ENCODE results near the gene MFGE8.

The MFGE8 gene

GRCh38 chr15:88897456-88898194 is 15.6 kb downstream of the MFGE8 start:
- peak; percentile 24 for DNase-seq

- no peak for DNase-seq
Measured at GRCh38 chr15:88897142-88897455, 16.1 kb downstream of the MFGE8 start.

DNA sequence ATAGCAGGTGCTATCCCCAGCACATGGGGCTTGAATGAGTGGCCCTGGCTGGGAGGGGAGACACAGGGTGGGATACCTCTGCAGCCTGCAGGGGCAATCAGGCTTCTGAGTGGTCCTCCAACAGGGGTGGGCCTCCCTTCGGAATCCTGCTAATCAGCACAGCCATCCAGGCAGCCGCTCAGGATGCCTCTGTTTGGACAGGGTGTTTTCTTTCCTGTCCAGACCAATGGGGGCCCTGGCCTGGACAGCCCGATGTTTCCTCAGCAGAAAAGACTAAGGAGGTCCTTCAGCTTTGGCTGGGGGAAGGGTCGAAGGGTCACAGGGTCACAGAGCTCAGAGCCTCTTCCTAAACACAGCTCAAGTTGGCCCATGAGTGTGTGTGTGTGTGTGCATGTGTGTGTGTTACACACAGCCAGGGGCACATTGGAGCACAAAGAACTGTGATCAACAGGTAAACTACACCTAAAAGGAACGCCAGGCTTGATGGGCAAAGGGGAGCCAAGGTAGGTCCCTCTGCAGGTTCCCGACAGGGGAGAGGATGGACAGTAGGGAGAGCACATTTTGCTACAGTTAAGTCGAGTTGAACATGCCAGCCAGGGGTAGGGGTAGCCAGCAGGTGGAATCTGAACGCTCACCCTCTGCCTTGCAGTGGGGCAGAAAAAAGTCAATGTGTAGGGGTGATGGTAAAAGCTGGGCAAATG is 16.7 kb downstream of the MFGE8 start:
- DNase-seq = no peak

- DNase-seq = no peak
Measured at GRCh38 chr15:88894819-88895767, 18.1 kb downstream of the MFGE8 start, which contains the start of gene HAPLN3. Gene HAPLN3 (minus strand): TSS chr15:88895544. CDS start chr15:88887298, 8,246 bp downstream.

DNA sequence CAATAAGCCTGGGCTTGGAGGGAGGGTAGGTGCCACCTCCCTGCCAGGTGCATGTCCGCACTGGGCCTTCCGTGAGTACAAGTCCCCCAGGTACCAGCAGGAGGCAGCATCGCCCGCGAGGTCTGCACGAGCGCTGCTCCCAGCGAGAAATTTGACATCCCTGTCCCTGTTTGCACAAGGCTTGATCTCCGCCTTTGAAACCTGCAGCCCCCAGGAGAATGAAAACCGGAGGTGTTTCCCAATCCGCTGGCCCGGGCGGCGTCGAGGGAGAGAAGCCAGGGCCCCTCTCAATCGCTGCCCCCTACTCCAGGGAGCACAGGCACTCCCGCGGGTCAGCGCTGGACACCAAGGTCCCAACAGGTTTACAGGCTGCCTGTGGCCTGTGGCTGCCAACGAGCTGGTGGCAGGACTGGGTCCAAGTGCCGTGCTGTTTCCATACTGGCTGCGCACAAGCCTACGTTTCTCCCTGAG is 18.8 kb downstream of the MFGE8 start:
- DNase-seq = no peak

DNA sequence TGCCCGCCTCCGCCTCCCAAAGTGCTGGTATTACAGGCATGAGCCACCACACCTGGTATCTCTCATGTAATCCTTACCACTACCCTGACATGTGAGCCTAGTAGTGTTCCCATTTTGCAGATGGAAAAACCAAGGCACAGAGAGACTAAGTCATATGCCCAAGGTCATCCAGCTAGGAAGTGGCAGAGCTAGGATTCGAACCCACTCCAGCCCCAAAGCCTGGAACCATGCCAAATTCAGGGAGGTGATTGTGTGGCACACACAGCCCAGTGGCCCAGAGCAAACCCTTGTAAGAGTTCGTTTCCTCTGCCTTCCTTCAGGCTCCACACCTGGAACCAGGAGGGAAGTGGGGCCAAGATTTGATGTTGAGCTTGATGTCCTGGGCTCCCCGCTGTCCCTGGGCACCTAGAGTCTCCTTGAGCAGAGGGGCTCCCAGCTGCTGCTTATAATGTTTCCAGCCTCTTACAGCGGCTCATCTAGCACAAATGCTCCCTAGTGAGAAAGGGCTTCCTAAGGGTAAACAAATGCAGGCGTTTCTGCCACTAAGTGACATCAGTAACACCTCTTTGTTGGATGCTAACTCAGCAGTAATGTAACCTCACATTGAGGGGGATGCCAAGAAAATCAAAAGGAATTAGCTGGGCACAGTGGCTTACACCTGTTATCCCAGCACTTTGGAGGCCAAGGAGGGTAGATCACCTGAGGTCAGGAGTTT is 21.5 kb downstream of the MFGE8 start:
- DNase-seq = no peak

- no peak for DNase-seq
Measured at GRCh38 chr15:88890495-88890894, 22.7 kb downstream of the MFGE8 start.

GRCh38 chr15:88888719-88889118 is 24.5 kb downstream of the MFGE8 start:
- no peak for DNase-seq

DNA sequence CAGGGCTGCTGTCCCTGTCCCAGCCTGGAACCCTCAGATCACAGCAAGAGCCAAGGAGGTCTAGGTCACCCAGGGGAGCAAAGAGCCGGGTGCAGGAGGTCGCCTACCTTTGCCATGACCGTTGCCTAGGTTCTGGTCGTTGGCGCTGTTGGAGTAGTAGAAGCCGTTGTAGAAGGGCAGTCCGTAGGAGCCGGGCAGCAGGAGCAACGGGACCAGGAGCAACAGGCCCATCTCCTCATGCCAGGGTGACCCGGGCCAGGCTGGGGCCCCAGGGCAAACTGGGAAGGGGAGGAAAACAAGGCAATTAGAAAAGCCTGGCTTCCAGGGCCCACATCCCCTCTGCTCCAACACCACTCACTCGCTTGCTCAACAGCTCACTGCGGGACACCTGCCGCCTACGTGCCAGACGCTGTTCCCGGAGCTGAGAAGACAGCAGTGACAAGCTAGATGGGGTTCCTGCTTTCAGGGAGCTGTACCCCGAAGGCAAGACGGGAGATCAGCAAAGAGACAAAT is 26.1 kb downstream of the MFGE8 start:
- no peak for DNase-seq

DNA sequence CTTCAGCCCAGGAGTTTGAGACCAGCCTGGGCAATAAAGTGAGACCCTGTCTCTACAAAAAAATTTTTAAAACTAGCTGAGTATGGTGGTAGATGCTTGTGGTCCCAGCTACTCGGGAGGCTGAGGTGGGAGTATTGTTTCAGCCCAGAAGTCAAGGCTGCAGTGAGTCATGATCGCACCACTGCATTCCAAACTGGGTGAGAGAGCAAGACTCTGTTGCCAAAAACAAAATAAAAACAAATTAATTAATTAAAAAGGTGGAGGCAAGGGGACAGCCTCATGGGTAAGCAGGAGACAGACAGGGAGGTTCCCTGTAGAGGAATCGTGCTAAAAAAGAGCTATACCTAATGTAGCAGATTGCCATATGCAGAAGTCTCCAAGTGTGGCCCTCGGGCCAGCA is 30.4 kb downstream of the MFGE8 start:
- no peak for DNase-seq

DNA sequence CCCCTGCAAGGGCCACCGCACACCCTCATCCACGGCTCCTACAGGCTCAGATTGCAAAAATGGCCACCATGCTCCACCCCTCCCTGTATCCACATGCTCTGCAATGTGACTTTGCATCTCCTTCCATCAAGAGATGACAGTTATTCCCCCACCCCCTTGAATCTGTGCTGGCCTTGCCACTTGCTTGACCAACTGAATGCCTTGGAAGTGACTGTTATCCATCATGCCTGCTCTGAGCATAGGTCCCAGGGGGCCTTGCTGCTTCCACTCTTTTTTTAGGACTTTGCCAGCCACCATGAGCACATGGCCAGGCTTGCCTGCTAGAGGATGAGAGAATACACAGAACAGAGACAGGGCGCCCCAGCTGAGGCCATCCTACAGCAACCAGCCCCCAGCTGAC is 31.4 kb downstream of the MFGE8 start:
- no peak for DNase-seq

DNA sequence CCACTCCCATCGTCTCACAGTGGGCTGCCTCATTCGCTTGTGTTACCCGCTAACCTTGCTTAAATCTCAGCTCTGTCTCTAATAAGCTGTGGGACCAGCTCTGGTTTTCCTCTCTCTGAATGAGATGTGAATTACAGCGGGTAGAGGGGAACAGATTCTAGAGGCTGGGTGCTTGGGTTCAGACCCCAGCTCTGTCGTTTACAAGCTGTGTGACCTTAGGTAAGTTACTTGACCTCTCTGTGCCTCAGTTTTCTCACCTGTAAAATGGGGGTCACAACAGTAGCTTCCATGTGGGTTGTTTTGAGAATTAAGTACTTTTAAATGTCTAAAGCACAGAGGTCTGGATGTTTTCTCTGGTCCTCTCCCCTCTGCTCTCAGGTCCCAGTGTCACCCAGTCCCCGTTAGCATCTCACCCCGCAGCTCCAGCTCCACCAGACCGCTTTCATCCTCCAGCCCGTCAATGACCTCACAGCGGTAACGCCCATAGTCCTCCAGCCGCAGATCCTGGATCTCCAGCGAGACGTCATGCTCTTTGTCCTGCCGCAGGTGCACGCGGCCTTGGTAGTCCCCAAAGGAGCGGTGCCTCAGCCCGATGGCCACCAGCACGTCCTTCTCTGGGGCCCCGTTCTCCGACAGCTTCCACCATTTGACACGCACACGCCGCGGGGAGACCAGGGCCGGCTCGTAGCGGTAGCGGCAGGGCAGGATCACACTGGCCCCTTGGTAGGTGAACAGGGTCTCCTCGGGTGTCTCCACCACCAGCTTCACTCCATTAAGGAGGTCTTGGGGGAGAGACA is 32.0 kb downstream of the MFGE8 start:
- DNase-seq = no peak

- peak; percentile 59 for DNase-seq
Measured at GRCh38 chr15:88878720-88879184, 34.4 kb downstream of the MFGE8 start.

DNA sequence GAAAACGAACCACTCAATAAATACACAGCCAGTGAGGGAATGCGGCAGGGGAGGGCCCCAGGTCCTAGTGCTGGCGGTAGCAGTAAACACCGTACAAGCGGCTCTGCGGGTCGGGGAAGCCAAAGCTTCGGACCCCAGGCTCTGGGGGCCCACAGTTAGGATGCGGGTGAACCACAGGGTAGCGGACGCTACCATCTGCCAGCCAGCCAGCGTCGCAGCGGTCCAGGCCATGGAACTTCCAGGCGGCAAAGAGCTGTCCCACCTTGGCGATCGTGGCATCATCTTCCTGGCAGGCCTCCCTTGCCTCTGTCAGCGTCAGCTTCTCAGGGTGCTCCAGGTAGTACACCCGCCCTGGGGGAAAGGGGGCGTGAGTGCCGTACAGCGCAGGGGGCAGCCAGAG is 35.3 kb downstream of the MFGE8 start:
- no peak for DNase-seq

GRCh38 chr15:88877415-88877814 is 35.8 kb downstream of the MFGE8 start:
- DNase-seq = no peak

DNA sequence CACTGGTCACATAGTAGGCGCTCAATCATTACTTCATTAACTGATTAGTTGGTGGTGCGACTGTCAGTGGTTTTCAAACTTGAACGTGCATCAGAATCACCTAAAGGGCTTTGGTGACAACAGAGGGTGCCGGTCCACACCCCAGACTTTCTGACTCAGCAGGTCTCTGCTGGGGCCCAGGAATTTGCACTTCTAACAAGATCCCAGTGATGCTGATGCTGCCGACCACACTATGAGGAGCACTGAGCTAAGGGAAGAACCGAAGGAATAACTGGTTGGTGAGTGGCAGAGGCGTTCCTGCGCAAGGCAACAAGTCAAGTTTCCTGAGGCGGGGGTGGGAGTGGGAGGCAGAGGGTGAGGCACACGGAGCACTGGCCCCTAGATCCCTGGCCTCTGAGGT is 36.6 kb downstream of the MFGE8 start:
- no peak for DNase-seq

GRCh38 chr15:88874684-88875083 is 38.5 kb downstream of the MFGE8 start:
- no peak for DNase-seq

- no peak for DNase-seq
Measured at GRCh38 chr15:88874275-88874674, 38.9 kb downstream of the MFGE8 start.

DNA sequence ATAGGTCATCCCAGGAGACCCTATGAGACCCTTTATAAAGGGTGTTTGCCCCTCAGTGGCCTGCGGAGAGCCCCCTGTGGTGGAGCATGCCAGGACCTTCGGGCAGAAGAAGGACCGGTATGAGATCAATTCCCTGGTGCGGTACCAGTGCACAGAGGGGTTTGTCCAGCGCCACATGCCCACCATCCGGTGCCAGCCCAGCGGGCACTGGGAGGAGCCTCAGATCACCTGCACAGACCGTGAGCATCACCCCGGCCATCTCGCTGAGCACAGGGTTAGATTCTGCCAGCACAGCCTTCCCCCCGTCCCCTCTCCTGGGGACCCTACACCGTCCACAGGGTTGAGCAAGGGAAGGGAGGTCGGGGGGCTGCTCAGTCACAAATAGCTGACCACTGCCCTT is 39.4 kb downstream of the MFGE8 start:
- DNase-seq = no peak

DNA sequence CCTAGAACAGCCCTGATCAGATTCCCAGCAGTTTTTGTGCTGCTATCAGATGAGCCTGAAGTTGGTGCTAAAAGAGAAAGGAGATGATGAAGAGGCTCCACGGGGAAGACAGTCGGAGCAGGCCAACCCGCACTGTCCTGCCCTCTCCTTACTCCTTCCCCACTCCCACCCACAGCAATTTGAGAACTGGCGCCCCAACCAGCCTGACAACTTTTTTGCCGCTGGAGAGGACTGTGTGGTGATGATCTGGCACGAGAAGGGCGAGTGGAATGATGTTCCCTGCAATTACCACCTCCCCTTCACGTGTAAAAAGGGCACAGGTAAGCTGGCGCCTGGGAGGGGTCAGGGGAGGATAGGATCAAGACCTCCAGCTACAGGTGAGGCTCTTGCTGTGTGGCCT is 40.5 kb downstream of the MFGE8 start:
- DNase-seq = no peak

DNA sequence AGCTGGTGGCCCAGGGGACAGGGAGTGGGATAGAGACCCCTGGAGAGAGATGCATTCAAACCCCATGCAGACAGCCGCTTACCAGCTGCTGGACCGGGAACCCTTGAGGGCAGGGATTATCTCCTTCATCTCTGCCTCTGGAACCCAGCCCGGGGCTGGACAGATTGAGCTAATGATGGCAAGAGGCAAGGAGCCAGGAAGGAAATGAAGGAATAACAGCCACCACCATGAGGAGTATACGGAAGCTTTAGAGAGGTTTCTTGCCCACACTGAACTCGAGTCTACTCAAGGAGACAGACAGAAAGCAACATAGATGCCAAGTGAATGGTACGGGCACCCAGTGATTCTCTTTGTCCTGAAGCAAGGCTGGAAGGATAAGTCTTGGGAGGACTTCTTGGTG is 41.1 kb downstream of the MFGE8 start:
- DNase-seq = no peak

DNA sequence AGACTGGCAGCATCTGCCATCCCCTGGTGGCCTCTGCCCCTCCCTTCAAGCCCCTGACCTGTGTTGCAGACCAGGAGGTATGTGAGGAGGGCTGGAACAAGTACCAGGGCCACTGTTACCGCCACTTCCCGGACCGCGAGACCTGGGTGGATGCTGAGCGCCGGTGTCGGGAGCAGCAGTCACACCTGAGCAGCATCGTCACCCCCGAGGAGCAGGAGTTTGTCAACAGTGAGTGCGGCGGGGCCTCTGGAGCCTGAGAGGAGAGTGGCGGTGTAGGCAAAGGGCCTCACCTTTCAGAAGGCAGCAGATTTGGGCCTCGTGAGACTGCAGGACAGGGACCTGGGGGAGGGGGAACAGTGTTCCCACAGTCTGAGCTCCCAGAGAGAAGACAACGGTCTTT is 41.9 kb downstream of the MFGE8 start:
- DNase-seq = no peak
